ENCODE data around the gene TCERG1L.

TCERG1L gene

GRCh38 chr10:131204406-131205152, 106.9 kb downstream of the TCERG1L start:
- no peak for DNase-seq

GRCh38 chr10:131203456-131204357, 107.8 kb downstream of the TCERG1L start:
- DNase-seq: no peak

- DNase-seq: no peak
Observed at GRCh38 chr10:131202990-131203389, 108.5 kb downstream of the TCERG1L start.

- no peak for DNase-seq
Observed at GRCh38 chr10:131201741-131202515, 109.6 kb downstream of the TCERG1L start.

- DNase-seq: no peak
Observed at GRCh38 chr10:131200856-131201470, 110.6 kb downstream of the TCERG1L start.

- DNase-seq: no peak
Observed at GRCh38 chr10:131199646-131200045, 111.9 kb downstream of the TCERG1L start.

- no peak for DNase-seq
Observed at GRCh38 chr10:131198843-131199242, 112.7 kb downstream of the TCERG1L start.

- no peak for DNase-seq
Observed at GRCh38 chr10:131198401-131198800, 113.1 kb downstream of the TCERG1L start.

- DNase-seq: no peak
Observed at GRCh38 chr10:131196176-131196885, 115.2 kb downstream of the TCERG1L start.

- no peak for DNase-seq
Observed at GRCh38 chr10:131195558-131196159, 115.9 kb downstream of the TCERG1L start.

- DNase-seq: no peak
Observed at GRCh38 chr10:131195116-131195515, 116.4 kb downstream of the TCERG1L start.

GRCh38 chr10:131193923-131194322, 117.6 kb downstream of the TCERG1L start:
- no peak for DNase-seq

GRCh38 chr10:131188494-131188893, 123.0 kb downstream of the TCERG1L start:
- no peak for DNase-seq

GRCh38 chr10:131187926-131188325, 123.6 kb downstream of the TCERG1L start:
- DNase-seq: no peak

- DNase-seq: no peak
Observed at GRCh38 chr10:131187274-131187673, 124.2 kb downstream of the TCERG1L start.

- no peak for DNase-seq
Observed at GRCh38 chr10:131186547-131187253, 124.8 kb downstream of the TCERG1L start.

- no peak for DNase-seq
Observed at GRCh38 chr10:131184503-131184902, 127.0 kb downstream of the TCERG1L start.

- no peak for DNase-seq
Observed at GRCh38 chr10:131183546-131184045, 127.9 kb downstream of the TCERG1L start.

GRCh38 chr10:131181456-131181855, 130.1 kb downstream of the TCERG1L start:
- no peak for DNase-seq

GRCh38 chr10:131180740-131181415, 130.6 kb downstream of the TCERG1L start:
- no peak for DNase-seq

All from hippocampal formation (tissue), 2 donors.